ENCODE measurements around the gene SMYD3.

DNA sequence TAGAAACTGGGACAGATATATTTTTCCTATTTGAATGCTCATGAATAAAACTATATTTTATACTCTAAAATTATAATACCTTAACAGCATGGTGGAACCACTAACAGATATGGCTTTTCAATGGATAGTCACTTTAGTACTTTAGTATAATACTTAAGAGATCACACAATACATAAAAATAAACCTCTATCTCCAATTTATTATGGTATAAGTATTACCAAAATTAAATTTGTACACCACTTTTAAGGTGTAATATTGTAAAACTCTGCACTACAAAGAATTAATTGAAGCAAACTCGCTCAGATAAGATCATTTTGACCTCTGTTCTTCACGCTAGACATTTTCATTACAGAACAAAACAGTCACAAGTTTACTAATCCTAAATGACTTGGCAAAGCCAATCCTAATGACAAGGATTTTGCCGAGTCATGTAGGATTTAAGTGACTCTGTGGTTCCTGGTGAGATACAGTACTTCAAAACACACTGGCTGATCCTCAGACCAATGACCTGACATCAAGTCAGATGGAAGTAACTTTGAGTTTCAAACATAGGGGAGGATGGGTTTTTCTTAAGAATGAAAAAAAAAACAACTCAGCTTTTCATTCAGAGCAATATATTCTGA lies 200.6 kb downstream of the SMYD3 start:
- TF ChIP-seq BCL11B (tag by site-specific recombination; IDR thresholded peaks at IDR 0.05; ENCODE audit: low read depth) (no peak), OVOL3 (tag by site-specific recombination; IDR thresholded peaks at IDR 0.05) (no peak)
- TF ChIP-seq, protein P1, sequence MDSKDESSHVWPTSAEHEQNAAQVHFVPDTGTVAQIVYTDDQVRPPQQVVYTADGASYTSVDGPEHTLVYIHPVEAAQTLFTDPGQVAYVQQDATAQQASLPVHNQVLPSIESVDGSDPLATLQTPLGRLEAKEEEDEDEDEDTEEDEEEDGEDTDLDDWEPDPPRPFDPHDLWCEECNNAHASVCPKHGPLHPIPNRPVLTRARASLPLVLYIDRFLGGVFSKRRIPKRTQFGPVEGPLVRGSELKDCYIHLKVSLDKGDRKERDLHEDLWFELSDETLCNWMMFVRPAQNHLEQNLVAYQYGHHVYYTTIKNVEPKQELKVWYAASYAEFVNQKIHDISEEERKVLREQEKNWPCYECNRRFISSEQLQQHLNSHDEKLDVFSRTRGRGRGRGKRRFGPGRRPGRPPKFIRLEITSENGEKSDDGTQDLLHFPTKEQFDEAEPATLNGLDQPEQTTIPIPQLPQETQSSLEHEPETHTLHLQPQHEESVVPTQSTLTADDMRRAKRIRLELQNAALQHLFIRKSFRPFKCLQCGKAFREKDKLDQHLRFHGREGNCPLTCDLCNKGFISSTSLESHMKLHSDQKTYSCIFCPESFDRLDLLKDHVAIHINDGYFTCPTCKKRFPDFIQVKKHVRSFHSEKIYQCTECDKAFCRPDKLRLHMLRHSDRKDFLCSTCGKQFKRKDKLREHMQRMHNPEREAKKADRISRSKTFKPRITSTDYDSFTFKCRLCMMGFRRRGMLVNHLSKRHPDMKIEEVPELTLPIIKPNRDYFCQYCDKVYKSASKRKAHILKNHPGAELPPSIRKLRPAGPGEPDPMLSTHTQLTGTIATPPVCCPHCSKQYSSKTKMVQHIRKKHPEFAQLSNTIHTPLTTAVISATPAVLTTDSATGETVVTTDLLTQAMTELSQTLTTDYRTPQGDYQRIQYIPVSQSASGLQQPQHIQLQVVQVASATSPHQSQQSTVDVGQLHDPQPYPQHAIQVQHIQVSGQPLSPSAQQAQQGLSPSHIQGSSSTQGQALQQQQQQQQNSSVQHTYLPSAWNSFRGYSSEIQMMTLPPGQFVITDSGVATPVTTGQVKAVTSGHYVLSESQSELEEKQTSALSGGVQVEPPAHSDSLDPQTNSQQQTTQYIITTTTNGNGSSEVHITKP (tag by site-specific recombination; IDR thresholded peaks at IDR 0.05) = no peak
